Omental fat pad (tissue), 4 donors: ENCODE data around the gene PDZRN3. TPM values are rescaled to one million over a fixed set of nuclear protein-coding genes. Genes with fewer than 3 reads are reported as not detected.

Experiments
- ATAC-seq: fragments of 150-250 bp; one replicate; pipeline ENCODE4 v1.9.1; 2016; ENCODE audit warnings: mild to moderate bottlenecking, moderate library complexity; ENCODE audit not compliant: low FRiP score
- DNase-seq: peaks from one replicate; pipeline ENCODE4 v3.0.0-alpha.2; 2019; ENCODE audit warnings: low spot score
- CTCF ChIP-seq, 3 donors: fragments of 450-650 bp; IDR thresholded peaks; one replicate each; pipeline ENCODE4 v1.5.1; 2016 to 2017; ENCODE audit warnings: antibody characterized with exemption in 3 of 3, mild to moderate bottlenecking in 3 of 3, moderate library complexity in 2 of 3
- total RNA-seq, 4 donors: library from RNA; depleted of rRNA; stranded (reverse); fragments of >200 nt; gene quantifications; one replicate each; pipeline ENCODE4 v1.1.0, GENCODE V29; 2016

The PDZRN3 gene
- total RNA-seq, 4 donors from 2014 or later = 22.8 to 47.4 (median 37.5) TPM

- DNase-seq (no peak), ATAC-seq (no peak)
- no peak for TF ChIP-seq CTCF (IDR thresholded peaks at IDR 0.05)
Observed at GRCh38 chr3:73423116-73423515, 201.6 kb downstream of the PDZRN3 start.

DNA sequence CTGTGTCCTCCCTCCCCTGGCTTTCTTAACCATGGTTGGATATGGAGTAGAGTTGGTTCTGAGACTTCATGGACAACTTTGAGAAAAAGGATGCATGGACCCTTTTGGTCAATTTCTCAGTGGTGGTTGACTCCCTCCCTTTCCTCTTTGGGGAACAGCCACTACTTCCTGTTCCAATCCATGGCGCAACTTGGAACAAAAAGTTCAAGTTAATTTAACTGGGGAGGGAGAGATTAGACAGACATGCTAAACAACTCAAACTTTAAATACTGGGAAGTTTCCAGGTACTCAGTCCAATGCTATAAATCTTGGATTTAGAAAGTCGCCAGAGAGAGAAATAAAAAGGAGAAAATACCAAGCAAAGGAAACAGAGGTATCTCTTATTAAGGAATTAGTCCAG lies 202.2 kb downstream of the PDZRN3 start:
- ATAC-seq (peak; percentile 23), DNase-seq (no peak)
- no peak for TF ChIP-seq CTCF (IDR thresholded peaks at IDR 0.05)

DNA sequence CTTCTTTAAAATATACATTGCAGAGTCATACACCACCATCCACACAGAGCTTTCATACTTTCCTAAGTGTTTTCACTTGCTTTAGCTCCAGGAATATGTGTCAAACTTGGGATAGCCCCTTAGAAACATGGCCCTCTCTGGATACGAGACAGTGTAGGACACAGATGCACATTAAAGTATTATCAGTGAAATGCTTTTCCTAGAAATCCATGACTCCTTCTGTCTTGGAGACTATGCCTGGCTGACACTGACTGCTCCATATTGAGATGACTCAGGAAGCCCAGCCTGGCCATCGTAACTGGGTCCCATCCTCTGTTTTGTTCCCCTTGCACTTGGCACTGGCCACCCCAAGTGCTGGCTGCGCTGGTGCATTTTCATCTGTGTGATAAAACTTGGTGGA lies 204.8 kb downstream of the PDZRN3 start:
- no peak for TF ChIP-seq CTCF (IDR thresholded peaks at IDR 0.05)
- DNase-seq (no peak), ATAC-seq (no peak)

DNA sequence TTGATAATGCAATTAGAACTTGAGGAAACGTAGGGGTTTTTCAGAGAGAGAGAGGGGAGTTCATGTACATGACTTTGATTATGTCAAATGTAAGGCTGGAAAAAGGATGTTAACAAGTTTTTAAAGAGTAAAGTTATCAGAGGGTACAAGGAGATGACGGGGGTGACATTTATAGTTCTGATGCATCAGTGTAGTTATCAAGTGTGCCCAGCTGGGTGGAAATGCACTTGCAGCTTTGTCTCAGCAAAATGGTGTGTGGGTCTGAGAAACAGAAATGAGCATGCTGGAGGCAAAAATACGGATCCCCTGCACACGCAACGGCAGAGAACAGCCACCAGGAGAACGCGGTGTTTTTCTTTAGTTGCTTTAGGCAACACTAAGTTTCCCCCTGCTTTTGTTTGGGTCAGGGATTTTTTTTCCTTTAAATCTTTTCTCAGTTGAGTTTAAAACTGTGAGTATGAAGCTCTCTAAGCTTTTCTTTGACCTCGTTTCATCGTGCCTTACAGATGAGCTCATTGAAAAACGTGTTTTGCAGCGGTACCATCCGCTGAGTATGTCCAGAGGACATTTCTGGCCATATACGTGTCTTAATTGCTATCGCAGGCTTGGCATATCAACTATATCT lies 205.4 kb downstream of the PDZRN3 start:
- peak; percentile 65 for ATAC-seq

GRCh38 chr3:73418681-73419080 lies 206.1 kb downstream of the PDZRN3 start:
- no peak for DNase-seq
- TF ChIP-seq CTCF (IDR thresholded peaks at IDR 0.05) = no peak
- no peak for ATAC-seq

More for the DNA sequence above, 205.4 kb downstream of the PDZRN3 start:
- DNase-seq = no peak
- TF ChIP-seq CTCF (IDR thresholded peaks at IDR 0.05) = no peak

DNA sequence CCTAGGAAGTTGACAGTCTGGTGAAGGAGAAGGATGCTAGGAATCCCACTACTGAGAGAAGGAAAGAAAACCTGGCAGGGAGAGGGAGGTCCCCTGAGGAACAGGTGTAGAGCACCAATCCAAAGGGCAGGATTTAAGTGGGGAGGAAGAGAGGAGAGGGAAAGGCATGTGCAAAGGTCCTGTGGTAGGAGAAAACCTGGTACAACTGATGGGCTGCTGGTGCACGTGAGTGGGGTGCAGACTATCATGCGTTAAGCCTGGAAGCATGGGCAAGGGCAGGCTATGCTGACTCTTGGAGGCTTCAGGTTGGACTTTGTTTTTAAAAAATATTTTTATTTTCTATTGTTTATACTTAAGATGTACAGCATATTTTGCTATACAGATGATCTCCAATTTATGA lies 209.6 kb downstream of the PDZRN3 start:
- no peak for TF ChIP-seq CTCF (IDR thresholded peaks at IDR 0.05)
- ATAC-seq (no peak), DNase-seq (no peak)

DNA sequence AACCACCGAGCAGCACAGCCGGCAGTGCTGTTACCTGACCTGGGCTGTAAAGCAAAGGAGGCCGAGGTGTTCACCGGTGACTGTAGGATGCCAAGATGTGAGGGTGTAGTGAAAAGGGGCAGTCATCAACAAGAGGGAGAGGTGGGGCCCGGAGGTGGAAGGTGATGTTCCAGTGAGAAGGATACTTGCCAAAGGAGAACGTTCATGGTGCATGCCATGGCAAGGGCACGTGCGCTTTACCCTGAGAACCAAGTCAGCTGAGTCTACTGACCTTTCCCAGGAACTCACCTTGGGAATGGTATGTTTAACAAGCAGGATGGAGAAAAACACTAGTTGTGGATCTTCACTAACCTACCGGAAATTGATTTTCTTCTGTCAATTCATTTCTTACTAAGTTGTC lies 211.1 kb downstream of the PDZRN3 start:
- no peak for DNase-seq
- no peak for TF ChIP-seq CTCF (IDR thresholded peaks at IDR 0.05)
- no peak for ATAC-seq
